H9 (cell line): Measurements from ENCODE around the gene KRTAP10-8. TPM values are rescaled to one million over a fixed set of nuclear protein-coding genes. Genes with fewer than 3 reads are reported as not detected.

Source experiments
- DNase-seq: peaks from one replicate; pipeline ENCODE4 v3.0.0-alpha.2; 2017
- H2AFZ ChIP-seq: one replicate; pipeline ENCODE4 v1.6.1; 2013; ENCODE audit warnings: mild to moderate bottlenecking, low read length, control low read depth, moderate library complexity
- H2AK5ac ChIP-seq: 2 replicates; pipeline ENCODE4 v1.6.1; 2013; ENCODE audit warnings: low read length, control low read depth, mixed read lengths; ENCODE audit not compliant: insufficient read length
- H2BK120ac ChIP-seq: one replicate; pipeline ENCODE4 v1.6.1; 2013; ENCODE audit warnings: low read depth, mild to moderate bottlenecking, low read length, control low read depth, inconsistent platforms; ENCODE audit not compliant: poor library complexity, severe bottlenecking
- H2BK12ac ChIP-seq: 2 replicates; pipeline ENCODE4 v1.6.1; 2013; ENCODE audit warnings: low read length, control low read depth, mixed read lengths, low read depth; ENCODE audit not compliant: insufficient read length
- H2BK15ac ChIP-seq: 2 replicates; pipeline ENCODE4 v1.6.1; 2013; ENCODE audit warnings: low read depth, low read length, control low read depth
- H2BK20ac ChIP-seq: one replicate; pipeline ENCODE4 v1.6.1; 2013; ENCODE audit warnings: low read depth, mild to moderate bottlenecking, low read length, control low read depth, inconsistent platforms; ENCODE audit not compliant: poor library complexity, severe bottlenecking
- H2BK5ac ChIP-seq: 2 replicates; pipeline ENCODE4 v1.6.1; 2013; ENCODE audit warnings: low read length, control low read depth, mixed read lengths; ENCODE audit not compliant: insufficient read length
- H3K14ac ChIP-seq: 2 replicates; pipeline ENCODE4 v1.6.1; 2013; ENCODE audit warnings: low read length, control low read depth; ENCODE audit not compliant: insufficient read depth
- H3K18ac ChIP-seq: 2 replicates; pipeline ENCODE4 v1.6.1; 2013; ENCODE audit warnings: low read depth, mild to moderate bottlenecking, mixed read lengths, low read length, control low read depth; ENCODE audit not compliant: insufficient read length
- H3K23ac ChIP-seq: 2 replicates; pipeline ENCODE4 v1.6.1; 2013; ENCODE audit warnings: low read length, control low read depth, mixed read lengths, low read depth; ENCODE audit not compliant: insufficient read length
- H3K23me2 ChIP-seq: 2 replicates; pipeline ENCODE4 v1.6.1; 2013; ENCODE audit warnings: low read depth, mild to moderate bottlenecking, mixed read lengths, low read length, control low read depth; ENCODE audit not compliant: insufficient read length, poor library complexity, severe bottlenecking
- H3K27ac ChIP-seq: 2 replicates; pipeline ENCODE4 v1.5.1; 2013; ENCODE audit warnings: low read length, control low read depth, mixed read lengths, low read depth; ENCODE audit not compliant: insufficient read length
- H3K27me3 ChIP-seq: 2 replicates; pipeline ENCODE4 v1.6.1; 2013; ENCODE audit warnings: low read length, control low read depth, inconsistent platforms; ENCODE audit not compliant: insufficient read depth
- H3K4ac ChIP-seq: 2 replicates; pipeline ENCODE4 v1.6.1; 2013; ENCODE audit warnings: low read depth, mild to moderate bottlenecking, control low read depth, inconsistent platforms, low read length, moderate library complexity
- H3K4me1 ChIP-seq: 2 replicates; pipeline ENCODE4 v1.6.1; 2013; ENCODE audit warnings: low read length, control low read depth, inconsistent platforms; ENCODE audit not compliant: insufficient read depth
- H3K4me2 ChIP-seq: 2 replicates; pipeline ENCODE4 v1.6.1; 2013; ENCODE audit warnings: low read length, control low read depth, mixed read lengths; ENCODE audit not compliant: insufficient read length, insufficient read depth
- H3K56ac ChIP-seq: 2 replicates; pipeline ENCODE4 v1.6.1; 2013; ENCODE audit warnings: low read depth, mild to moderate bottlenecking, mixed read lengths, low read length, control low read depth; ENCODE audit not compliant: insufficient read length
- H3K79me1 ChIP-seq: 2 replicates; pipeline ENCODE4 v1.6.1; 2013; ENCODE audit warnings: low read depth, mild to moderate bottlenecking, moderate library complexity, low read length, control low read depth, inconsistent platforms; ENCODE audit not compliant: insufficient read depth, poor library complexity, severe bottlenecking
- H3K79me2 ChIP-seq: 2 replicates; pipeline ENCODE4 v1.6.1; 2013; ENCODE audit warnings: low read length, control low read depth, inconsistent platforms; ENCODE audit not compliant: insufficient read depth
- H3K9ac ChIP-seq: 2 replicates; pipeline ENCODE4 v1.6.1; 2013; ENCODE audit warnings: low read length, control low read depth, mixed read lengths; ENCODE audit not compliant: insufficient read length; ENCODE audit errors: extremely low read depth
- H3K9me3 ChIP-seq: one replicate; pipeline ENCODE4 v1.6.1; 2013; ENCODE audit warnings: low read depth, low read length, inconsistent platforms; ENCODE audit not compliant: control insufficient read depth
- H3T11ph ChIP-seq: one replicate; pipeline ENCODE4 v1.6.1; 2013; ENCODE audit warnings: mild to moderate bottlenecking, low read length, control low read depth, inconsistent platforms
- H4K20me1 ChIP-seq: one replicate; pipeline ENCODE4 v1.6.1; 2013; ENCODE audit not compliant: control insufficient read depth, insufficient read length, insufficient read depth
- H4K5ac ChIP-seq: 2 replicates; pipeline ENCODE4 v1.6.1; 2013; ENCODE audit warnings: low read depth, mild to moderate bottlenecking, mixed read lengths, low read length, control low read depth; ENCODE audit not compliant: insufficient read length
- H4K8ac ChIP-seq: replicated peaks from 2 replicates; pipeline ENCODE4 v1.6.1; 2013; ENCODE audit warnings: low read length, control low read depth, mixed read lengths, low read depth; ENCODE audit not compliant: insufficient read length
- H4K91ac ChIP-seq: 2 replicates; pipeline ENCODE4 v1.6.1; 2013; ENCODE audit warnings: low read depth, mild to moderate bottlenecking, moderate library complexity, mixed read lengths, low read length, control low read depth; ENCODE audit not compliant: insufficient read length
- H3K27ac Mint-ChIP-seq, 3 experiments: 2 replicates in 2 of 3; 3 replicates in 1 of 3; pipeline ENCODE4 v1.8.0; 2020 to 2021; ENCODE audit warnings: mixed read lengths in 3 of 3, mild to moderate bottlenecking in 1 of 3, moderate library complexity in 1 of 3
- H3K27me3 Mint-ChIP-seq: 2 replicates; pipeline ENCODE4 v1.8.0; 2021; ENCODE audit warnings: low read depth, mild to moderate bottlenecking, moderate library complexity, mixed read lengths
- H3K36me3 Mint-ChIP-seq, 3 experiments: 2 replicates in 2 of 3; 3 replicates in 1 of 3; pipeline ENCODE4 v1.8.0; 2020 to 2021; ENCODE audit warnings: low read depth in 3 of 3, mixed read lengths in 3 of 3; ENCODE audit not compliant: insufficient read depth in 1 of 3
- H3K4me1 Mint-ChIP-seq, 2 experiments: 2 replicates each; pipeline ENCODE4 v1.8.0; 2020; ENCODE audit warnings: mixed read lengths in 2 of 2
- H3K4me3 Mint-ChIP-seq, 2 experiments: 2 replicates in 1 of 2; 3 replicates in 1 of 2; pipeline ENCODE4 v1.8.0; 2020 to 2021; ENCODE audit warnings: mild to moderate bottlenecking in 2 of 2, mixed read lengths in 2 of 2, moderate library complexity in 1 of 2
- H3K9me3 Mint-ChIP-seq, 2 experiments: 2 replicates in 1 of 2; 3 replicates in 1 of 2; pipeline ENCODE4 v1.8.0; 2020; ENCODE audit warnings: mild to moderate bottlenecking in 2 of 2, mixed read lengths in 2 of 2, moderate library complexity in 1 of 2
- WGBS: extraction: QIAGEN DNeasy Blood & Tissue Kit; methylation state at CpG from one replicate; pipeline ENCODE4 v1.1.7; 2013; ENCODE audit warnings: missing lambda C conversion rate, low lambda C conversion rate, mixed read lengths; ENCODE audit not compliant: insufficient read length; ENCODE audit errors: extremely low coverage; 5-methylcytosine and 5-hydroxymethylcytosine counted together
- total RNA-seq: library from RNA; stranded (reverse); gene quantifications from 2 replicates; pipeline ENCODE4 v1.2.1, GENCODE V29; 2021
- TF ChIP-seq, protein P1 (sequence below): fragments of 200-600 bp; sonication (generic); conservative IDR thresholded peaks from 3 replicates; pipeline ENCODE4 v1.8.0; 2021; ENCODE audit warnings: antibody characterized with exemption, mild to moderate bottlenecking

KRTAP10-8 gene
- total RNA-seq, 1 experiment from 2014 or later: not detected

DNA sequence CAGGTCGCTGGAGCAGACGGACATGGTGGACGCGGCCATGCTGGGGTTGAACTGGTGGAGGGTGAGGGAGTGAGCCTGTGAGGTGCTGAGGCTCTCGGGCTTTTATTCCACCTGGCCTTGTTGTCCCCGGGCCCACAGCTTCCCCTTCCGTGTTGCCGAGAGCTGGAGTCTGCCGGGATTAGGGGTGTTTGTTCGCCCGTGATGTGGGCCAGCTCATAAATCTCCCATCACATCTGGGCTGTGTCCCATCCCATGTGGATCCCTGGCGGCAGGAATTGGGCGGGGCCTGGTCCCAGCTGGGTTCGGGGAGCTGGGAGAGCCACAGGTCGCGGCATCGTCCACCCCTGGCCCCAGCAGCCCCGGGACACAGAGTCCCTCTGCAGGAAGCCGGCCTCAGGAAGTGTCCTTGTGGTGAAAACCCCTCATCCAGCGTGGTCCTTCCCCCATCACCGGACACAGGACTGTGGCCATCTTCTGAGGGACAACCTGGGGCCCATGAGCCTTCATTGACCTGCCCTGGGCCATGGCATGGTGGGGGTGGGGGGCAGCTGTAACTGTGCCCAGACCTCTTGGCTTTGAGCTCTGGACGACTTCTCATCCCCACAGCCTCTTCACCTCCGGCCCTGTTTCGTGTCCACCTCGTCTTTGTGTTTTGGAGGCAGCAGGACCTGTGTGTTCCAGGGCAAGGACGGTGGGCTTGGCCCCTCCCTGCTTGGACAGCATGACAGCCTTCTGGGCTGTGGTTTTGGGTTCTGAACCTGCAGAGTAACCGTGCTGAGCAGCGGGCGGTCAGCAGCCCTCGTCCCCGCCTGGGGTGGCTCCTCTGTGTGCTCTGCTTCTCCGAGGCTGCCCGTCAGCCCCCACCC lies 19.2 kb upstream of the KRTAP10-8 start, which contains the start of gene KRTAP10-6:
KRTAP10-6 (minus strand) TSS at position 60 of the 866 bp plus-strand sequence; CDS start at position 39, 21 bp downstream.
- WGBS: no CpG with 5 or more reads among the region's 33 CpGs
- Histone ChIP-seq H3K27me3 (no peaks in the 10 kb centered on the region), H2BK12ac (no peak within 1 kb of the TSS), H4K91ac (no peak within 1 kb of the TSS), H4K5ac (no peak within 1 kb of the TSS), H3K4me2 (no peak within 1 kb of the TSS), H2BK20ac (no peak within 1 kb of the TSS), H3K4me1 (no peaks in the 10 kb centered on the region; the same call in 1 of the 2 replicates), H3K9ac (no peak within 1 kb of the TSS), H2BK120ac (no peak within 1 kb of the TSS), H3K18ac (peak within 1 kb of the TSS; percentile 48), H2AFZ (no peak within 1 kb of the TSS), H3K4ac (no peak within 1 kb of the TSS), H4K8ac (no peak within 1 kb of the TSS), H3K23ac (no peak within 1 kb of the TSS), H3T11ph (no peak within 1 kb of the TSS), H3K79me1 (no peaks in the 10 kb centered on the region), H2BK15ac (no peak within 1 kb of the TSS), H2AK5ac (no peak within 1 kb of the TSS), H3K23me2 (no peaks in the 10 kb centered on the region), H4K20me1 (no peaks in the 10 kb centered on the region), H2BK5ac (no peak within 1 kb of the TSS), H3K9me3 (no peaks in the 10 kb centered on the region), H3K79me2 (no peaks in the 10 kb centered on the region), H3K56ac (no peak within 1 kb of the TSS), H3K14ac (no peak within 1 kb of the TSS), H3K27ac (no peak within 1 kb of the TSS)
- H3K4me1 Mint-ChIP-seq: peaks cover 33 to 34% of the 10 kb centered on the region in 2 experiments
- no peaks in the 10 kb centered on the region; a peak in 2 of 5 replicates for H3K9me3 Mint-ChIP-seq
- H3K27ac Mint-ChIP-seq: peak within 1 kb of the TSS in 2 of 3 experiments; percentile 61 to 63; a peak in 2 of 7 replicates
- peak; percentile 35 for DNase-seq
- H3K36me3 Mint-ChIP-seq: no peaks in the 10 kb centered on the region
- no peaks in the 10 kb centered on the region; the same call in none of the 2 replicates for H3K27me3 Mint-ChIP-seq
- TF ChIP-seq, protein P1, sequence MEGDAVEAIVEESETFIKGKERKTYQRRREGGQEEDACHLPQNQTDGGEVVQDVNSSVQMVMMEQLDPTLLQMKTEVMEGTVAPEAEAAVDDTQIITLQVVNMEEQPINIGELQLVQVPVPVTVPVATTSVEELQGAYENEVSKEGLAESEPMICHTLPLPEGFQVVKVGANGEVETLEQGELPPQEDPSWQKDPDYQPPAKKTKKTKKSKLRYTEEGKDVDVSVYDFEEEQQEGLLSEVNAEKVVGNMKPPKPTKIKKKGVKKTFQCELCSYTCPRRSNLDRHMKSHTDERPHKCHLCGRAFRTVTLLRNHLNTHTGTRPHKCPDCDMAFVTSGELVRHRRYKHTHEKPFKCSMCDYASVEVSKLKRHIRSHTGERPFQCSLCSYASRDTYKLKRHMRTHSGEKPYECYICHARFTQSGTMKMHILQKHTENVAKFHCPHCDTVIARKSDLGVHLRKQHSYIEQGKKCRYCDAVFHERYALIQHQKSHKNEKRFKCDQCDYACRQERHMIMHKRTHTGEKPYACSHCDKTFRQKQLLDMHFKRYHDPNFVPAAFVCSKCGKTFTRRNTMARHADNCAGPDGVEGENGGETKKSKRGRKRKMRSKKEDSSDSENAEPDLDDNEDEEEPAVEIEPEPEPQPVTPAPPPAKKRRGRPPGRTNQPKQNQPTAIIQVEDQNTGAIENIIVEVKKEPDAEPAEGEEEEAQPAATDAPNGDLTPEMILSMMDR: no peak
- peak within 1 kb of the TSS in 1 of 2 experiments; percentile 64; a peak in 2 of 5 replicates for H3K4me3 Mint-ChIP-seq
